Measurements from ENCODE around the gene RSPO3.
"Not testable (repeated sequence)": the region's sequence is repeated elsewhere in the genome, so short reads cannot be mapped to it uniquely, and the experiment has no call there.

The RSPO3 gene

GRCh38 chr6:127118298-127119101 is at the start of gene RSPO3:
RSPO3 (plus strand) TSS chr6:127118671; CDS start chr6:127119193, 522 bp downstream.
- DNase-seq (ENCODE audit: low read depth in 2 of 3, low spot score in 2 of 3): peak in 1 of 3 experiments; percentile 6

- DNase-seq (ENCODE audit: low read depth in 2 of 3, low spot score in 2 of 3): no peak
These were observed 48.7 kb upstream of the RSPO3 start for GRCh38 chr6:127069659-127070279.

- no peak for DNase-seq (ENCODE audit: low read depth in 2 of 3, low spot score in 2 of 3)
These were observed 45.2 kb upstream of the RSPO3 start for GRCh38 chr6:127073222-127073621.

- DNase-seq (ENCODE audit: low read depth in 2 of 3, low spot score in 2 of 3): no peak
These were observed 42.0 kb upstream of the RSPO3 start for GRCh38 chr6:127076466-127076865.

- no peak for DNase-seq (ENCODE audit: low read depth in 2 of 3, low spot score in 2 of 3)
These were observed 40.6 kb upstream of the RSPO3 start for GRCh38 chr6:127077886-127078285.

GRCh38 chr6:127078669-127079068 is 39.8 kb upstream of the RSPO3 start:
- DNase-seq (ENCODE audit: low read depth in 2 of 3, low spot score in 2 of 3): no peak

- DNase-seq (ENCODE audit: low read depth in 2 of 3, low spot score in 2 of 3): no peak
These were observed 38.8 kb upstream of the RSPO3 start for GRCh38 chr6:127079681-127080080.

- DNase-seq (ENCODE audit: low read depth in 2 of 3, low spot score in 2 of 3): no peak
These were observed 38.4 kb upstream of the RSPO3 start for GRCh38 chr6:127080081-127080480.

- DNase-seq (ENCODE audit: low read depth in 2 of 3, low spot score in 2 of 3): no peak
These were observed 35.1 kb upstream of the RSPO3 start for GRCh38 chr6:127083231-127083962.

- DNase-seq (ENCODE audit: low read depth in 2 of 3, low spot score in 2 of 3): no peak
These were observed 34.5 kb upstream of the RSPO3 start for GRCh38 chr6:127083963-127084310.

- DNase-seq (ENCODE audit: low read depth in 2 of 3, low spot score in 2 of 3): no peak
These were observed 33.3 kb upstream of the RSPO3 start for GRCh38 chr6:127085181-127085580.

- no peak for DNase-seq (ENCODE audit: low read depth in 2 of 3, low spot score in 2 of 3)
These were observed 28.4 kb upstream of the RSPO3 start for GRCh38 chr6:127090051-127090450.

GRCh38 chr6:127092466-127092865 is 26.0 kb upstream of the RSPO3 start:
- DNase-seq (ENCODE audit: low read depth in 2 of 3, low spot score in 2 of 3): no peak

GRCh38 chr6:127094791-127095190 is 23.7 kb upstream of the RSPO3 start:
- no peak for DNase-seq (ENCODE audit: low read depth in 2 of 3, low spot score in 2 of 3)

GRCh38 chr6:127096167-127096566 is 22.3 kb upstream of the RSPO3 start:
- no peak for DNase-seq (ENCODE audit: low read depth in 2 of 3, low spot score in 2 of 3)

- DNase-seq (ENCODE audit: low read depth in 2 of 3, low spot score in 2 of 3): not testable (repeated sequence)
These were observed 21.0 kb upstream of the RSPO3 start for GRCh38 chr6:127097442-127097841.

- DNase-seq (ENCODE audit: low read depth in 2 of 3, low spot score in 2 of 3): no peak
These were observed 17.8 kb upstream of the RSPO3 start for GRCh38 chr6:127100510-127101140.

GRCh38 chr6:127102299-127102698 is 16.2 kb upstream of the RSPO3 start:
- DNase-seq (ENCODE audit: low read depth in 2 of 3, low spot score in 2 of 3): no peak

- DNase-seq (ENCODE audit: low read depth in 2 of 3, low spot score in 2 of 3): no peak
These were observed 15.6 kb upstream of the RSPO3 start for GRCh38 chr6:127102859-127103258.

- no peak for DNase-seq (ENCODE audit: low read depth in 2 of 3, low spot score in 2 of 3)
These were observed 15.0 kb upstream of the RSPO3 start for GRCh38 chr6:127103482-127103881.

- DNase-seq (ENCODE audit: low read depth in 2 of 3, low spot score in 2 of 3): no peak
These were observed 10.6 kb upstream of the RSPO3 start for GRCh38 chr6:127107916-127108315.

- no peak for DNase-seq (ENCODE audit: low read depth in 2 of 3, low spot score in 2 of 3)
These were observed 7.8 kb upstream of the RSPO3 start for GRCh38 chr6:127110712-127111111.

Data from activated CD8-positive, alpha-beta memory T cell treated with anti-CD3 and anti-CD28 coated beads for 48 hours (primary cell).